ENCODE data around the gene CFDP1. TPM values are rescaled to one million over a fixed set of nuclear protein-coding genes. Genes with fewer than 3 reads are reported as not detected.

CFDP1 gene
- polyA plus RNA-seq, 1 donor (not counting 4 experiments of a cell fraction or from before 2014, with no cell fraction given) = 42.1 TPM

DNA sequence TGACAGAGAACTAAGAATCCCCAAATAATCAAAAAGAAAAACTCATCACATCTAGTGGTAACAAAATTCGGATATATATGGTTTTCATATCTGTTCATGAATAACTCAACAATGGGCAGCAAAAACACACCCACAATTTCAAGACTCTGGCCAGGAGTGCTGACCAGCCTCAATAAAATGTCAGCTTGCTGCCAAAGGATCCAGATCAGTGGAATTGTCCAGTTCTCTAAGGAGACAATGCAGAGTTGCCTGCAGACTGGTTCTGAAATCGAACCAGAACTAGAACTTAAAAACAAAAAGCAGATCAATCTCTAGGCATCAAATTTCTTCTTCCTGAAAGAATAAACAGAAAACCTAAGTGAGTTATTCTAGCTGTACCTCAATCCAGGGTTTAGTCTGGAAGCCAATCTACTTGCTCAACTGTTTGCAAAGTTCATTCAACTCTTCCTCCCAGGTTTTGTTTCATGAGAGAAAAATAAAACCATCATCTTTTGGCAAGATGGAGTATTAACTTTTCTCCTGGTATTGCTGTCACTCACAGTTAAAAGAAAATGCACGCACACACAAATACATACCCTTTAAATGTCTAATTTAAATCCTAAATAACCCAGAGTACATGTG, 61.0 kb downstream of the CFDP1 start:
- DNase-seq (ENCODE audit: low read depth, low spot score) (no peak), FAIRE-seq (no peak)
- Histone ChIP-seq H2AFZ (ENCODE audit: control insufficient read depth, low read length) (no peak overlapping the region), H3K4me1 (ENCODE audit: control insufficient read depth, extremely low read depth, insufficient read depth, low read length) (peaks cover 18% of the 10 kb centered on the region), H4K20me1 (ENCODE audit: control insufficient read depth, extremely low read depth, insufficient read depth, low read length) (no peaks in the 10 kb centered on the region), H3K4me2 (ENCODE audit: control insufficient read depth, extremely low read depth, insufficient read depth, low read depth, low read length) (no peak overlapping the region), H3K27ac (ENCODE audit: control insufficient read depth, insufficient read depth, low read length) (no peak overlapping the region), H3K9me3 (ENCODE audit: control insufficient read depth, low read depth, low read length) (no peaks in the 10 kb centered on the region), H3K9me1 (ENCODE audit: control insufficient read depth, extremely low read depth, insufficient read depth, low read length) (no peaks in the 10 kb centered on the region), H3K9ac (ENCODE audit: control insufficient read depth, extremely low read depth, insufficient read depth, low read length) (no peak overlapping the region), H3K27me3 (ENCODE audit: control insufficient read depth, extremely low read depth, insufficient read depth, low read length) (no peaks in the 10 kb centered on the region), H3K4me3 (ENCODE audit: control insufficient read depth in 2 of 3, extremely low read depth in 1 of 3, insufficient read depth in 2 of 3, low read depth in 1 of 3, low read length in 3 of 3) (no peak overlapping the region), H3K79me2 (ENCODE audit: control insufficient read depth, insufficient read depth, low read length) (no peaks in the 10 kb centered on the region), H3K36me3 (ENCODE audit: control insufficient read depth in 2 of 2, extremely low read depth in 1 of 2, insufficient read depth in 2 of 2, low read length in 2 of 2) (peaks cover 0 to 3% of the 10 kb centered on the region in 2 experiments)
- dilution Hi-C loops (cut with MboI; ENCODE audit: extremely low pct_ligation_motif_present, low sequenced_read_pairs) = no loop called here
- no peak for TF ChIP-seq EZH2 (IDR thresholded peaks at IDR 0.05; ENCODE audit: low read length)
- TF ChIP-seq, protein P1, sequence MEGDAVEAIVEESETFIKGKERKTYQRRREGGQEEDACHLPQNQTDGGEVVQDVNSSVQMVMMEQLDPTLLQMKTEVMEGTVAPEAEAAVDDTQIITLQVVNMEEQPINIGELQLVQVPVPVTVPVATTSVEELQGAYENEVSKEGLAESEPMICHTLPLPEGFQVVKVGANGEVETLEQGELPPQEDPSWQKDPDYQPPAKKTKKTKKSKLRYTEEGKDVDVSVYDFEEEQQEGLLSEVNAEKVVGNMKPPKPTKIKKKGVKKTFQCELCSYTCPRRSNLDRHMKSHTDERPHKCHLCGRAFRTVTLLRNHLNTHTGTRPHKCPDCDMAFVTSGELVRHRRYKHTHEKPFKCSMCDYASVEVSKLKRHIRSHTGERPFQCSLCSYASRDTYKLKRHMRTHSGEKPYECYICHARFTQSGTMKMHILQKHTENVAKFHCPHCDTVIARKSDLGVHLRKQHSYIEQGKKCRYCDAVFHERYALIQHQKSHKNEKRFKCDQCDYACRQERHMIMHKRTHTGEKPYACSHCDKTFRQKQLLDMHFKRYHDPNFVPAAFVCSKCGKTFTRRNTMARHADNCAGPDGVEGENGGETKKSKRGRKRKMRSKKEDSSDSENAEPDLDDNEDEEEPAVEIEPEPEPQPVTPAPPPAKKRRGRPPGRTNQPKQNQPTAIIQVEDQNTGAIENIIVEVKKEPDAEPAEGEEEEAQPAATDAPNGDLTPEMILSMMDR (optimal IDR thresholded peaks at IDR 0.05 in 1 of 3, IDR thresholded peaks at IDR 0.05 in 1 of 3, conservative IDR thresholded peaks at IDR 0.05 in 1 of 3; ENCODE audit: extremely low read depth in 1 of 3, insufficient read depth in 2 of 3, low read length in 3 of 3) = no peak

DNA sequence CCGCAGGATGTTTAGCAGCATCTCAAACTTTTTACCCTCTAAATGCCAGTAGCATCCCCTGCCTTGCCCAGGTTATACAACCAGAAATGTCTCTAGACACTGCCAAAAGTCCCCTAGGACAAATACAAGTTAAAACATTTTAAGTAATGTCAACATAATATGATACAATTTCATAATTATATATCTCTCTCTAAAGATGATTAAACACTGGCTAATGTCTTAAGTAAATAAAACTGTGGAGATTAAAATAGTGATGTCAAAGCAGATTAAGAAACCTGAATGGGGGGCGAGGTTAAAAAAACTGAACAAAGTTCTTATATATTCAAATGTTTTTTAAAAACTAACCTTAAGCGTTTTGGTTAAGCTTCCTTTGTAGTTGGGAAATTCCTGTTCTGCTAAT, 62.1 kb downstream of the CFDP1 start:
- Histone ChIP-seq H2AFZ (ENCODE audit: control insufficient read depth, low read length) (no peak overlapping the region), H3K27me3 (ENCODE audit: control insufficient read depth, extremely low read depth, insufficient read depth, low read length) (no peaks in the 10 kb centered on the region), H3K9ac (ENCODE audit: control insufficient read depth, extremely low read depth, insufficient read depth, low read length) (no peak overlapping the region), H4K20me1 (ENCODE audit: control insufficient read depth, extremely low read depth, insufficient read depth, low read length) (no peaks in the 10 kb centered on the region), H3K4me1 (ENCODE audit: control insufficient read depth, extremely low read depth, insufficient read depth, low read length) (peaks cover 6% of the 10 kb centered on the region), H3K4me3 (ENCODE audit: control insufficient read depth in 2 of 3, extremely low read depth in 1 of 3, insufficient read depth in 2 of 3, low read depth in 1 of 3, low read length in 3 of 3) (no peak overlapping the region), H3K9me3 (ENCODE audit: control insufficient read depth, low read depth, low read length) (no peaks in the 10 kb centered on the region), H3K27ac (ENCODE audit: control insufficient read depth, insufficient read depth, low read length) (no peak overlapping the region), H3K36me3 (ENCODE audit: control insufficient read depth in 2 of 2, extremely low read depth in 1 of 2, insufficient read depth in 2 of 2, low read length in 2 of 2) (peaks cover 0 to 4% of the 10 kb centered on the region in 2 experiments), H3K4me2 (ENCODE audit: control insufficient read depth, extremely low read depth, insufficient read depth, low read depth, low read length) (no peak overlapping the region), H3K9me1 (ENCODE audit: control insufficient read depth, extremely low read depth, insufficient read depth, low read length) (no peaks in the 10 kb centered on the region), H3K79me2 (ENCODE audit: control insufficient read depth, insufficient read depth, low read length) (no peaks in the 10 kb centered on the region)
- FAIRE-seq (no peak), DNase-seq (ENCODE audit: low read depth, low spot score) (no peak)
- dilution Hi-C loops (cut with MboI; ENCODE audit: extremely low pct_ligation_motif_present, low sequenced_read_pairs) = no loop called here
- no peak for TF ChIP-seq EZH2 (IDR thresholded peaks at IDR 0.05; ENCODE audit: low read length)

All from keratinocyte (primary cell).